WTC11 (cell line): ENCODE measurements around the gene WDR83. TPM values are rescaled to one million over a fixed set of nuclear protein-coding genes. Genes with fewer than 3 reads are reported as not detected.
A peak's percentile ranks its signal among the peaks of the same experiment; 100 is the strongest.

Experiments
- ATAC-seq: fragments of 200-7000 bp; cut with Tn5 transposase; 2 replicates; pipeline ENCODE4 v1.10.0; 2021; ENCODE audit warnings: mild to moderate bottlenecking, moderate library complexity
- CTCF ChIA-PET: fragments of 300-600 bp; sonication (Branson Sonifier 250); formaldehyde crosslinking; loops from one replicate; lab custom pipeline; 2021; ENCODE audit warnings: antibody characterized with exemption; lab: Charles Lee
- POLR2A ChIA-PET: fragments of 350-600 bp; sonication (Branson Sonifier 250); formaldehyde crosslinking; loops from one replicate; lab custom pipeline; 2021; ENCODE audit warnings: antibody characterized with exemption; lab: Charles Lee
- DNase-seq: peaks from one replicate; pipeline ENCODE4 v3.0.0; 2021; ENCODE audit warnings: low spot score
- H3K27ac Mint-ChIP-seq: 2 replicates; pipeline ENCODE4 v1.8.0; 2021; ENCODE audit warnings: mixed read lengths
- H3K27me3 Mint-ChIP-seq: 2 replicates; pipeline ENCODE4 v1.8.0; 2021; ENCODE audit warnings: low read depth, mild to moderate bottlenecking, moderate library complexity, mixed read lengths
- H3K36me3 Mint-ChIP-seq: 2 replicates; pipeline ENCODE4 v1.8.0; 2021; ENCODE audit warnings: mixed read lengths
- H3K4me1 Mint-ChIP-seq: 2 replicates; pipeline ENCODE4 v1.8.0; 2022; ENCODE audit warnings: mixed read lengths
- H3K4me3 Mint-ChIP-seq: 2 replicates; pipeline ENCODE4 v1.8.0; 2021; ENCODE audit warnings: mild to moderate bottlenecking, moderate library complexity, mixed read lengths
- H3K9me3 Mint-ChIP-seq: 2 replicates; pipeline ENCODE4 v1.8.0; 2021; ENCODE audit warnings: mixed read lengths
- AR ChIP-seq: fragments of 250-450 bp; sonication (Bioruptor Pico); IDR thresholded peaks from 2 replicates; pipeline ENCODE4 v1.9.0; 2021; ENCODE audit warnings: mild to moderate bottlenecking
- CDX4 ChIP-seq: fragments of 250-450 bp; sonication (Bioruptor Pico); IDR thresholded peaks from 2 replicates; pipeline ENCODE4 v1.9.0; 2021; ENCODE audit warnings: moderate library complexity, mild to moderate bottlenecking, inconsistent platforms, borderline replicate concordance
- CTCF ChIP-seq: fragments of 200-600 bp; IDR thresholded peaks from 2 replicates; pipeline ENCODE4 v1.8.0; 2022; ENCODE audit warnings: antibody characterized with exemption
- E2F1 ChIP-seq: sonication (generic); formaldehyde crosslinking; IDR thresholded peaks from 2 replicates; pipeline ENCODE4 v1.8.0; 2022; ENCODE audit warnings: mild to moderate bottlenecking, missing genetic modification reagents
- EMX1 ChIP-seq: fragments of 250-450 bp; sonication (Bioruptor Pico); IDR thresholded peaks from 2 replicates; pipeline ENCODE4 v1.8.0; 2021; ENCODE audit warnings: mild to moderate bottlenecking
- FOXK1 ChIP-seq: sonication (generic); formaldehyde crosslinking; IDR thresholded peaks from 2 replicates; pipeline ENCODE4 v1.8.0; 2022; ENCODE audit warnings: mild to moderate bottlenecking, moderate library complexity, missing genetic modification reagents
- KAT7 ChIP-seq: sonication (generic); formaldehyde crosslinking; IDR thresholded peaks from 2 replicates; pipeline ENCODE4 v1.8.1; 2023; ENCODE audit warnings: missing genetic modification reagents, mild to moderate bottlenecking, borderline replicate concordance
- NR3C1 ChIP-seq: sonication (generic); formaldehyde crosslinking; conservative IDR thresholded peaks from 2 replicates; pipeline ENCODE4 v1.8.1; 2023; ENCODE audit warnings: low read depth, mild to moderate bottlenecking, missing genetic modification reagents
- PREB ChIP-seq: sonication (generic); formaldehyde crosslinking; IDR thresholded peaks from 2 replicates; pipeline ENCODE4 v1.8.1; 2022; ENCODE audit warnings: mild to moderate bottlenecking, missing genetic modification reagents, moderate library complexity, borderline replicate concordance
- RELA ChIP-seq: sonication (generic); formaldehyde crosslinking; IDR thresholded peaks from 2 replicates; pipeline ENCODE4 v1.8.1; 2022; ENCODE audit warnings: missing genetic modification reagents, mild to moderate bottlenecking, borderline replicate concordance
- TEAD1 ChIP-seq: sonication (generic); formaldehyde crosslinking; IDR thresholded peaks from 2 replicates; pipeline ENCODE4 v1.8.0; 2022; ENCODE audit warnings: mild to moderate bottlenecking, missing genetic modification reagents
- ZNF121 ChIP-seq: sonication (generic); formaldehyde crosslinking; IDR thresholded peaks from 2 replicates; pipeline ENCODE4 v1.8.0; 2023; ENCODE audit warnings: missing genetic modification reagents
- ZNF396 ChIP-seq: fragments of 250-450 bp; sonication (Bioruptor Pico); IDR thresholded peaks from 2 replicates; pipeline ENCODE4 v1.8.0; 2021; ENCODE audit warnings: mild to moderate bottlenecking, moderate library complexity, borderline replicate concordance
- ZNF532 ChIP-seq: fragments of 250-450 bp; sonication (Bioruptor Pico); IDR thresholded peaks from 2 replicates; pipeline ENCODE4 v1.9.0; 2021; ENCODE audit warnings: mild to moderate bottlenecking, borderline replicate concordance
- total RNA-seq: library from RNA; stranded (reverse); gene quantifications from 3 replicates; pipeline ENCODE4 v1.2.3, GENCODE V29; 2021

Gene WDR83
- total RNA-seq, 1 experiment from 2014 or later = 21.8 TPM

GRCh38 chr19:12722566-12723380 is 56.2 kb downstream of the WDR83 start (continued):
- TF ChIP-seq E2F1 (CRISPR knock-in tag) (no peak), FOXK1 (peak; percentile 91)

- no peaks in the 10 kb centered on the region for H3K9me3 Mint-ChIP-seq
- no peak for TF ChIP-seq ZNF121 (CRISPR knock-in tag)
- no peak for TF ChIP-seq ZNF532 (CRISPR knock-in tag)
- no peak for TF ChIP-seq ZNF396 (CRISPR knock-in tag)
- TF ChIP-seq EMX1 (CRISPR knock-in tag) = no peak
- no peak for TF ChIP-seq NR3C1 (CRISPR knock-in tag)
- TF ChIP-seq KAT7 (CRISPR knock-in tag) = no peak
- no peak for TF ChIP-seq RELA
- no peak for TF ChIP-seq AR (CRISPR knock-in tag)
- TF ChIP-seq E2F1 (CRISPR knock-in tag) = no peak
- TF ChIP-seq CTCF = no peak
- no peak for TF ChIP-seq PREB
- TF ChIP-seq CDX4 (CRISPR knock-in tag) = no peak
- TF ChIP-seq TEAD1 (CRISPR knock-in tag) = no peak
- ATAC-seq = no peak
- ChIA-PET POLR2A (interaction anchor here (0.6 to 5.4 kb wide), 9 partner anchors 12 to 162 kb away, joined by 3 to 44 read pairs (median 3); partner anchors contain the start of genes DHPS, GET3, JUNB and TRIR), CTCF (interaction anchor here (0.7 to 4.4 kb wide), 14 partner anchors 14 to 162 kb away, joined by 3 to 35 read pairs (median 4); partner anchors contain the start of gene GET3)
- peak overlapping the region; percentile 99 for H3K27ac Mint-ChIP-seq
- DNase-seq = no peak
- no peaks in the 10 kb centered on the region for H3K27me3 Mint-ChIP-seq
- peaks cover 23% of the 10 kb centered on the region for H3K4me1 Mint-ChIP-seq
- H3K36me3 Mint-ChIP-seq = peaks cover 15% of the 10 kb centered on the region
- peak overlapping the region; percentile 93 for H3K4me3 Mint-ChIP-seq
These were observed 56.7 kb downstream of the WDR83 start for GRCh38 chr19:12723381-12723640.
